Neuron (in vitro differentiated cells): Measurements from ENCODE around the gene SLC45A3.
"Not testable (repeated sequence)": the region's sequence is repeated elsewhere in the genome, so short reads cannot be mapped to it uniquely, and the experiment has no call there.

ENCODE experiments used
- H2AFZ ChIP-seq: one replicate; pipeline ENCODE4 v1.6.1; 2013; ENCODE audit warnings: low read depth, mild to moderate bottlenecking, inconsistent platforms, low read length, moderate library complexity
- H3K27me3 ChIP-seq: one replicate; pipeline ENCODE4 v1.6.1; 2013; ENCODE audit warnings: low read length; ENCODE audit not compliant: insufficient read depth
- H3K36me3 ChIP-seq: one replicate; pipeline ENCODE4 v1.6.1; 2013; ENCODE audit warnings: low read length; ENCODE audit not compliant: insufficient read depth
- H3K4me1 ChIP-seq: one replicate; pipeline ENCODE4 v1.6.1; 2013; ENCODE audit warnings: low read length; ENCODE audit not compliant: insufficient read depth
- H3K4me3 ChIP-seq: 2 replicates; pipeline ENCODE4 v1.5.1; 2013; ENCODE audit warnings: mild to moderate bottlenecking, low read length, moderate library complexity
- H3K9me3 ChIP-seq: one replicate; pipeline ENCODE4 v1.6.1; 2013; ENCODE audit warnings: low read length

Gene SLC45A3

GRCh38 chr1:205680073-205680851 is at the start of gene SLC45A3:
TSS of gene SLC45A3 (minus strand) at chr1:205680509. CDS start at chr1:205664656, 15,853 bp downstream.
- peak within 1 kb of the TSS; percentile 21 for H2AFZ ChIP-seq
- no peaks in the 10 kb centered on the region for H3K9me3 ChIP-seq
- peaks cover 3% of the 10 kb centered on the region for H3K27me3 ChIP-seq
- peak within 1 kb of the TSS; percentile 68 for H3K4me3 ChIP-seq
- H3K4me1 ChIP-seq = peaks cover 23% of the 10 kb centered on the region
- no peaks in the 10 kb centered on the region for H3K36me3 ChIP-seq

DNA sequence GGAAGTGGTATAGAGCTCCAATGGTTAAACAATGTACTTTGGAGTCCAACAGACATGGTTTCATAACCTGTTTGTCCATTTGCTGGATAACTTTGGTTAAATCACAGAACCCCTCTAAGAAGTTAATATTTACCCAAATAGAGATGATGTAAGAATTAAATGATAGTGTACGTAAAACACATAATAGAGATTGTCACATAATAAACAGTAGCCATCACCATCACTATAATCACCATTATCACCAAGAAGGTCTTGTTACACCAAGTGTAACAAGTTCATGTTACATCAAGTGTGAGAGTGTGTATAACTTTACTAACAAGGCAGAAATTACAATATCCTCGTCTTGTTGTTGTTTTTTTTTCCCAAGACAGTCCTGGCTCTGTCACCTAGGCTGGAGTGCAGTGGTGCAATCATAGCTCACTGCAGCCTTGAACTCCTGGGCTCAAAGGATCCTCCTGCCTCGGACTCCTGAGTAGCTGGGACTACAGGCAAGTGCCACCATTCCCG is 46.4 kb upstream of the SLC45A3 start:
- no peaks in the 10 kb centered on the region for H3K27me3 ChIP-seq
- no peaks in the 10 kb centered on the region for H3K4me1 ChIP-seq
- no peak overlapping the region for H2AFZ ChIP-seq
- H3K4me3 ChIP-seq = no peak overlapping the region
- peaks cover 70% of the 10 kb centered on the region for H3K36me3 ChIP-seq
- H3K9me3 ChIP-seq = peaks cover 1% of the 10 kb centered on the region

DNA sequence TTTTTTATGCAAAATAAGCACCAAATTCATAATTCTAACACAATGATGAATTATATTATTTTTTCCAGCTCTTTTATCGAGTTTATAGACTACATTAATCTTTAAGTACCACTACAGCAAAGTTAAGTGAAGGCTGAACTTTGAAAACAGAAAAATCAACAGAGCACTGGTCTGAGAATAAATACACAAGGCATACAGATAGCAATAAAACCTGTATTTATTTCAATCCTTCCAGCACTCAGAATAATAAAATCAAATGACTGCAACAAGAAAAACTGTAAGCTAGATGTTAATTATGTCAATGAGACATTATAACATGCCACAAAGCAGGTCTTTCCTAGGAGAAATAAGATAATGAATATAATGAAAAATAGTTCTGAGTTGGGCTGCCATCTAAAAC is 45.2 kb upstream of the SLC45A3 start:
- Histone ChIP-seq H2AFZ (no peak overlapping the region), H3K27me3 (no peaks in the 10 kb centered on the region), H3K4me1 (no peaks in the 10 kb centered on the region), H3K36me3 (peaks cover 81% of the 10 kb centered on the region), H3K4me3 (no peak overlapping the region), H3K9me3 (peaks cover 5% of the 10 kb centered on the region)

DNA sequence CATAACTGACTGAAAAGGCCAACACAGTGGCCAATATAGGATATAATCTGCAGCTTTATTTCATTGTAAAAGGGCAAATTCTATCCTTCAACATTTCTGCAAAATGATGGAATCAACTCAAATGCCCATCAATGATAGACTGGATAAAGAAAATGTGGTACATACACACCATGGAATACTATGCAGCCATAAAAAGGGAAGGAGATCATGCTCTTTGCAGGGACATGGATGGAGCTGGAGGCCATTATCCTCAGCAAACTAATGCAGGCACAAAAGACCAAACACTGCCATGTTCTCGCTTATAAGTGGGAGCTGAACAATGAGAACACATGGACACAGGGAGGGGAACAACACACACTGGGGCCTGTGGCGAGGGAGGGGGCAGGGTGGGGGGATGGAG is 40.4 kb upstream of the SLC45A3 start:
- peaks cover 91% of the 10 kb centered on the region for H3K36me3 ChIP-seq
- not testable (repeated sequence) for H3K9me3 ChIP-seq, H3K4me1 ChIP-seq, H2AFZ ChIP-seq, H3K4me3 ChIP-seq, H3K27me3 ChIP-seq

GRCh38 chr1:205719762-205720161 is 39.5 kb upstream of the SLC45A3 start:
- Histone ChIP-seq H3K9me3 (peaks cover 5% of the 10 kb centered on the region), H3K4me1 (peaks cover 4% of the 10 kb centered on the region), H3K4me3 (no peak overlapping the region), H3K27me3 (no peaks in the 10 kb centered on the region), H2AFZ (no peak overlapping the region), H3K36me3 (peaks cover 90% of the 10 kb centered on the region)

DNA sequence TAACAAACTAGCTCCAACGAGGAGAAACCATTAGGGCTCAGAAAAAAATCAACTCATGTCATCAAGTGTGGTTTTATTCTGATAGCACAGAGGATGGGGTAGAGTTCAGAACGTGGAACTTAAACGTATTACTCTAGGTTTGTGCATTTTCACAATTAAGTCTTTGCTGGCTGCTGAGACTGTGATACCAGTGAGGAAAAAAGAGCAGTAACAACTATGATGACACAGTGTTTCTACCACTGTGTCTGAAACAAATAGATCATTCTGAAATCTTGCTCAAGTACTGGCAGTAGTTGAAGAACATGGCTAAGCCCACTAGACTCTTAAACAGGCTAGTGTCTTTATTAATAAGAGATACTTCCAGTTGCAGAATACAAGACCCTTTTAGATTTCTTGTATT is 38.7 kb upstream of the SLC45A3 start:
- peaks cover 12% of the 10 kb centered on the region for H3K4me1 ChIP-seq
- peaks cover 84% of the 10 kb centered on the region for H3K36me3 ChIP-seq
- H3K4me3 ChIP-seq = no peak overlapping the region
- no peaks in the 10 kb centered on the region for H3K27me3 ChIP-seq
- H2AFZ ChIP-seq = no peak overlapping the region
- peaks cover 5% of the 10 kb centered on the region for H3K9me3 ChIP-seq

- Histone ChIP-seq H3K4me1 (peaks cover 17% of the 10 kb centered on the region), H3K27me3 (no peaks in the 10 kb centered on the region), H2AFZ (no peak overlapping the region), H3K4me3 (no peak overlapping the region), H3K9me3 (peaks cover 3% of the 10 kb centered on the region), H3K36me3 (peaks cover 70% of the 10 kb centered on the region)
These were observed 36.2 kb upstream of the SLC45A3 start for GRCh38 chr1:205716371-205717132.

DNA sequence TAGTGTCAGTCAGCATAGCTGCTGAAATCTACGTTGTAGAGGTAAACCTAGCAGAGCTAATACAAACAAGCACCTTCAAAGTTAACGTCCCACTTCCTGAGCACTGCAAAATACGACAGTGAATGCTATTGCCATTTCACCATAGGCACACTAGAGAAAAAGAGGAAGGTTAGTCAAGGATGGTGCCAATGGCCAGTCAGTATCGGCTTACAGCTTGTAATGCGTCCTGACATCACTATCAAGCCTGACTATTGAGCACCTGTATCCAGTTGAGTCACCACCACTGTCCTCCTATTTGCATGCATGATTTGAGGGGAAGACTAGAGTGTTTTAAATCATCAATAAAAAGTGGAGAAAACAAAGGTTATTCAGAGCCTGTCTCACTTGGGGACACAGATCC is 35.3 kb upstream of the SLC45A3 start:
- H2AFZ ChIP-seq = no peak overlapping the region
- H3K9me3 ChIP-seq = no peaks in the 10 kb centered on the region
- H3K4me1 ChIP-seq = peaks cover 17% of the 10 kb centered on the region
- no peaks in the 10 kb centered on the region for H3K27me3 ChIP-seq
- peaks cover 63% of the 10 kb centered on the region for H3K36me3 ChIP-seq
- no peak overlapping the region for H3K4me3 ChIP-seq

- Histone ChIP-seq H3K4me1 (peaks cover 17% of the 10 kb centered on the region), H3K36me3 (peaks cover 63% of the 10 kb centered on the region), H3K4me3 (no peak overlapping the region), H3K9me3 (no peaks in the 10 kb centered on the region), H2AFZ (no peak overlapping the region), H3K27me3 (no peaks in the 10 kb centered on the region)
These were observed 34.6 kb upstream of the SLC45A3 start for GRCh38 chr1:205714906-205715246.

GRCh38 chr1:205714190-205714905 is 34.0 kb upstream of the SLC45A3 start:
- H3K27me3 ChIP-seq = no peaks in the 10 kb centered on the region
- H3K9me3 ChIP-seq = no peaks in the 10 kb centered on the region
- no peak overlapping the region for H3K4me3 ChIP-seq
- no peak overlapping the region for H2AFZ ChIP-seq
- peaks cover 63% of the 10 kb centered on the region for H3K36me3 ChIP-seq
- H3K4me1 ChIP-seq = peaks cover 17% of the 10 kb centered on the region

GRCh38 chr1:205711105-205712048 is 31.1 kb upstream of the SLC45A3 start:
- Histone ChIP-seq H3K9me3 (no peaks in the 10 kb centered on the region), H3K36me3 (peaks cover 55% of the 10 kb centered on the region), H3K4me1 (peaks cover 17% of the 10 kb centered on the region), H3K27me3 (no peaks in the 10 kb centered on the region), H2AFZ (no peak overlapping the region), H3K4me3 (no peak overlapping the region)
